ENCODE data around the gene EVC2.

The EVC2 gene

GRCh38 chr4:5752376-5753184 lies 44.2 kb upstream of the EVC2 start:
- no peaks in the 10 kb centered on the region for H3K9me3 ChIP-seq (ENCODE audit: control insufficient read depth, low read length)
- no peak for DNase-seq
- H3K27ac ChIP-seq (ENCODE audit: insufficient read depth, low read length, poor library complexity, severe bottlenecking): no peak overlapping the region
- no peaks in the 10 kb centered on the region for H3K27me3 ChIP-seq (replicated peaks; ENCODE audit: control insufficient read depth, insufficient read depth, low read length, poor library complexity, severe bottlenecking)
- no peaks in the 10 kb centered on the region for H3K36me3 ChIP-seq (ENCODE audit: control insufficient read depth, insufficient read depth, low read length)
- H3K4me1 ChIP-seq (ENCODE audit: control insufficient read depth, insufficient read depth, low read length, poor library complexity, severe bottlenecking): no peaks in the 10 kb centered on the region
- H3K4me3 ChIP-seq (ENCODE audit: insufficient read depth, low read depth, low read length, poor library complexity, severe bottlenecking): no peak overlapping the region

GRCh38 chr4:5751666-5752375 lies 43.5 kb upstream of the EVC2 start:
- Histone ChIP-seq H3K4me3 (ENCODE audit: insufficient read depth, low read depth, low read length, poor library complexity, severe bottlenecking) (no peak overlapping the region), H3K4me1 (ENCODE audit: control insufficient read depth, insufficient read depth, low read length, poor library complexity, severe bottlenecking) (no peaks in the 10 kb centered on the region), H3K27ac (ENCODE audit: insufficient read depth, low read length, poor library complexity, severe bottlenecking) (no peak overlapping the region), H3K36me3 (ENCODE audit: control insufficient read depth, insufficient read depth, low read length) (no peaks in the 10 kb centered on the region), H3K9me3 (ENCODE audit: control insufficient read depth, low read length) (no peaks in the 10 kb centered on the region), H3K27me3 (replicated peaks; ENCODE audit: control insufficient read depth, insufficient read depth, low read length, poor library complexity, severe bottlenecking) (no peaks in the 10 kb centered on the region)
- no peak for DNase-seq

DNA sequence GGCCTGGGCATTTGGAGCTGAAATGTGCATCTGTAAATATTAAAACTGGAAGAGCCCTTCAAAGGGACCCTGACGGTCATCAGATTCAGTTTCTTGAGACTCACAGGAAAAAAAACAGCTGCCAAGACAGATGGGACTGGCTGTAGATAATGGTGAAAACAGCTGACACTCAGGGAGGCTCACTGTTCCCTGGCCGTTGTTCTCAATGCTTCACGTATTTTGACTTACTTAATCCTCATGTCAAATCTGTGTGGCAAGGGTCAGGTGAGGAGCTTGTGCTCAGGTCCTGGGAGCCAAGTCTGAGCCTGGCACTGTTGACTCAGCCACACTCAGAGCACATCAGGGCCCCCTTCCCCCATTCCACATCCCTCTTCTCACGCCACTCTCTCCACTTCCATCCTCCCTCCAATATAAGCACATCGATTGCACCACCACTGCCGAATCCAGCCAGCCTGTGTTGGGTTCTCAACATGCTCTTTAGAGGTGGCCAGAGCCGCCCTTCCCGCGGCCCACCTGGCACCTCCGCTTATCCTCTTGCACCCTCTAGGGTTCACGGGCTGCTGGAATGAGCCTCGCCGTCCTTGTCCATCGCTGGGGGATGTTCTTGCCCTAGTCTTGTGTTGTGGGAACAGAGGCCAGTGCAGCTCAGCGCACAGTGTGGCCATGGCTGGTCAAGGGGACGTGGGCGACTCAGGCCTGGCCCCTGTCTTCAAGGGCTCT lies 42.7 kb upstream of the EVC2 start:
- Histone ChIP-seq H3K4me3 (ENCODE audit: insufficient read depth, low read depth, low read length, poor library complexity, severe bottlenecking) (no peak overlapping the region), H3K9me3 (ENCODE audit: control insufficient read depth, low read length) (no peaks in the 10 kb centered on the region), H3K4me1 (ENCODE audit: control insufficient read depth, insufficient read depth, low read length, poor library complexity, severe bottlenecking) (no peaks in the 10 kb centered on the region), H3K27ac (ENCODE audit: insufficient read depth, low read length, poor library complexity, severe bottlenecking) (no peak overlapping the region), H3K36me3 (ENCODE audit: control insufficient read depth, insufficient read depth, low read length) (no peaks in the 10 kb centered on the region), H3K27me3 (replicated peaks; ENCODE audit: control insufficient read depth, insufficient read depth, low read length, poor library complexity, severe bottlenecking) (no peaks in the 10 kb centered on the region)
- DNase-seq: no peak

DNA sequence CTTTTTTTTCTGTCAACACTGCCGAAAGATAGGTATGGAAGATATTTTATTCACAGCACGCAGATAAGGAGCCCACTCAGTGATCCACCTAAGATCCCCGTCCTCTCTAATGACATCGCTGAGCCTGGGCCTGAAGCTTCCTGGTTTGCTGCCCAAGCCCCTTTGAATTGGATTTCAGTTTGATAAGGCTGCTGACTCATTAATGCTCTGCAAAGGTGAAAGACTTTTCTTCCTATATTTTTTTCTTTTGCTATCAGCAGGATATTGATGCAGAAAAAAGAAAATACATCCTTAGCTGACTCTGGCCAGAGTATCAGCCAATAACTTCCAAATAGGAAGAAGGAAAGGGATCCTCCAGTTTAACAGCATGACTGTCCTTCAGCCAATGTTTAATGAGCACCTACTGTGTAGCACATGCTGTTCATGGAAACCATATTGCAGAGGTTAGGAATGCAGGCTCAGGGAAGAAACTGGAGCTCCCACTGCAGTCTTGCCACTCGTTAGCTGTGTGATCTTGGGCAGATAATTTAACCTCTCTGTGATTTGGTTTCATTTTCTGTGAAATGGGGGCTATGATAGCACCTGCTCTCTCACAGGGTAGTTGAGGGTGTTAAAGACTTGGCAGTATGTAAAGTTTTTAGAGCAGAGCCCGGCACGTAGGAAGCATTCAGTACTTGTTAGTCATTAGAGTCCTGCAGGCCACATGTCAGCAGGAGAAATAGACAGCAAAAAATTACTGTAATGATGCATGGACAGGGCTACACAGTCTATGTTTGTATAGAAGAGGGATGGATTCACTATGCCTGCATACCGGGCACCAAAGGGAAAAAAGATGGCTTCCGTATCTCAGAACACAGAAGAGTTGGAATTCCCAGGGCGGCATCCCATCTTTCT lies 41.9 kb upstream of the EVC2 start:
- Histone ChIP-seq H3K4me1 (ENCODE audit: control insufficient read depth, insufficient read depth, low read length, poor library complexity, severe bottlenecking) (no peaks in the 10 kb centered on the region), H3K36me3 (ENCODE audit: control insufficient read depth, insufficient read depth, low read length) (no peaks in the 10 kb centered on the region), H3K27ac (ENCODE audit: insufficient read depth, low read length, poor library complexity, severe bottlenecking) (no peak overlapping the region), H3K4me3 (ENCODE audit: insufficient read depth, low read depth, low read length, poor library complexity, severe bottlenecking) (no peak overlapping the region), H3K9me3 (ENCODE audit: control insufficient read depth, low read length) (no peaks in the 10 kb centered on the region), H3K27me3 (replicated peaks; ENCODE audit: control insufficient read depth, insufficient read depth, low read length, poor library complexity, severe bottlenecking) (no peaks in the 10 kb centered on the region)
- no peak for DNase-seq

- H3K4me1 ChIP-seq (ENCODE audit: control insufficient read depth, insufficient read depth, low read length, poor library complexity, severe bottlenecking): no peaks in the 10 kb centered on the region
Measured at GRCh38 chr4:5749568-5749967, 41.2 kb upstream of the EVC2 start.

GRCh38 chr4:5747738-5748375 lies 39.5 kb upstream of the EVC2 start:
- Histone ChIP-seq H3K4me3 (ENCODE audit: insufficient read depth, low read depth, low read length, poor library complexity, severe bottlenecking) (no peak overlapping the region), H3K27ac (ENCODE audit: insufficient read depth, low read length, poor library complexity, severe bottlenecking) (no peak overlapping the region), H3K27me3 (replicated peaks; ENCODE audit: control insufficient read depth, insufficient read depth, low read length, poor library complexity, severe bottlenecking) (no peaks in the 10 kb centered on the region), H3K4me1 (ENCODE audit: control insufficient read depth, insufficient read depth, low read length, poor library complexity, severe bottlenecking) (no peaks in the 10 kb centered on the region), H3K9me3 (ENCODE audit: control insufficient read depth, low read length) (no peaks in the 10 kb centered on the region), H3K36me3 (ENCODE audit: control insufficient read depth, insufficient read depth, low read length) (no peaks in the 10 kb centered on the region)
- DNase-seq: no peak

More at GRCh38 chr4:5749568-5749967, 41.2 kb upstream of the EVC2 start:
- no peaks in the 10 kb centered on the region for H3K27me3 ChIP-seq (replicated peaks; ENCODE audit: control insufficient read depth, insufficient read depth, low read length, poor library complexity, severe bottlenecking)
- H3K27ac ChIP-seq (ENCODE audit: insufficient read depth, low read length, poor library complexity, severe bottlenecking): no peak overlapping the region
- no peak overlapping the region for H3K4me3 ChIP-seq (ENCODE audit: insufficient read depth, low read depth, low read length, poor library complexity, severe bottlenecking)
- H3K36me3 ChIP-seq (ENCODE audit: control insufficient read depth, insufficient read depth, low read length): no peaks in the 10 kb centered on the region
- H3K9me3 ChIP-seq (ENCODE audit: control insufficient read depth, low read length): no peaks in the 10 kb centered on the region
- no peak for DNase-seq

DNA sequence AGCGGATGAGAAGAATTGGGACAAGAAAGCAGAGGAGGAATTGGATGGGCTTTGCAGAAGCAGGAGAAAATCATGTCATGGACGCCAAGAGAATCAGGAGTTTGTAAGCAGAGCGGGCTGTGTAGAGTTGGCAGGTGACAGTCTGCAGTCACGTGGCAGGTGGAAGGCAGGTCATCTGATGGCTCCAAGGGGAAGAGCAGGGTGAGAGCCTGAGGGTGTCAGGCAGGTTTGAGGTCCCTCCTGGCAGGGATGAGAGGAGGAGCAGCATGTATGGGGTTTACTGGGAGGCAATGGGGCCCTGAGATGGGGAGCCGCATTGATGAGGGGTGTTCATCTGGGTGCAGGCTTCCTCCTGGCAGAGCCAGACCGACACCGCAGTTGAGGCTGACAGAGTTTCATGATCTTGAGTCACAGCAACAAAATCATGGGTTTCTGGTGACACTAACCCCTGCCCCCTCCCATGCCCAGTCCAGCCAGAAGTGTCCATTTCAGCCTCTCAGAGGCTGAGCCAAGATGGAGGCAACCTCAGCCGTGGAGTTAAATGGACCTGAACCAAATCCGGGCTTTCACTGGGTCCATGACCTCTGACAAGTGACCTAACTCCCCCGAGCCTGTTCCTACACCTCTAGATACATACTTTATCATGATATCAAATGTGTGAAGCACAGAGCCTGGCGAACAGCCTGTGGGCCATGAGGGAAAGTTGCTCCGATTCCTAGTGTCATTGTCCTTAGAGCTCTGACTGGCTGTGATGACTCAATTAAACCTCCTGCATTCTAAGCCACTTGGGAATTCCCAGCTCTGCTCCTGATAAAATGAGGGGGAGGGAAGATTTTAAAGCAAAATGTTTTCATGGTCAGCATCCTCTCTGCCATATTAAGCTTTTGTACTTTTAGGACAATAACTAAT lies 38.7 kb upstream of the EVC2 start:
- no peak for DNase-seq
- Histone ChIP-seq H3K4me3 (ENCODE audit: insufficient read depth, low read depth, low read length, poor library complexity, severe bottlenecking) (no peak overlapping the region), H3K27me3 (replicated peaks; ENCODE audit: control insufficient read depth, insufficient read depth, low read length, poor library complexity, severe bottlenecking) (no peaks in the 10 kb centered on the region), H3K4me1 (ENCODE audit: control insufficient read depth, insufficient read depth, low read length, poor library complexity, severe bottlenecking) (no peaks in the 10 kb centered on the region), H3K9me3 (ENCODE audit: control insufficient read depth, low read length) (no peaks in the 10 kb centered on the region), H3K27ac (ENCODE audit: insufficient read depth, low read length, poor library complexity, severe bottlenecking) (no peak overlapping the region), H3K36me3 (ENCODE audit: control insufficient read depth, insufficient read depth, low read length) (no peaks in the 10 kb centered on the region)

- Histone ChIP-seq H3K4me3 (ENCODE audit: insufficient read depth, low read depth, low read length, poor library complexity, severe bottlenecking) (no peak overlapping the region), H3K36me3 (ENCODE audit: control insufficient read depth, insufficient read depth, low read length) (no peaks in the 10 kb centered on the region), H3K9me3 (ENCODE audit: control insufficient read depth, low read length) (no peaks in the 10 kb centered on the region), H3K27me3 (replicated peaks; ENCODE audit: control insufficient read depth, insufficient read depth, low read length, poor library complexity, severe bottlenecking) (no peaks in the 10 kb centered on the region), H3K4me1 (ENCODE audit: control insufficient read depth, insufficient read depth, low read length, poor library complexity, severe bottlenecking) (no peaks in the 10 kb centered on the region), H3K27ac (ENCODE audit: insufficient read depth, low read length, poor library complexity, severe bottlenecking) (no peak overlapping the region)
- no peak for DNase-seq
Measured at GRCh38 chr4:5746250-5746649, 37.9 kb upstream of the EVC2 start.
